Right renal pelvis (tissue), 4 donors: Measurements from ENCODE around the gene GABRA4. TPM values are rescaled to one million over a fixed set of nuclear protein-coding genes. Genes with fewer than 3 reads are reported as not detected.

Source experiments
- DNase-seq, 4 donors: peaks; one replicate each; pipeline ENCODE4 v3.0.0-alpha.2; 2013; ENCODE audit warnings: low read depth in 4 of 4, low spot score in 3 of 4, missing footprints in 1 of 4
- polyA plus RNA-seq, 4 donors: library from polyadenylated mRNA; unstranded; fragments of 120-200 nt; gene quantifications; one replicate each; pipeline ENCODE4 v1.2.1, GENCODE V29; 2013; ENCODE audit not compliant: insufficient read length in 4 of 4

The GABRA4 gene
- polyA plus RNA-seq, 4 donors = 0.03 to 0.13 (median 0.08) TPM

DNA sequence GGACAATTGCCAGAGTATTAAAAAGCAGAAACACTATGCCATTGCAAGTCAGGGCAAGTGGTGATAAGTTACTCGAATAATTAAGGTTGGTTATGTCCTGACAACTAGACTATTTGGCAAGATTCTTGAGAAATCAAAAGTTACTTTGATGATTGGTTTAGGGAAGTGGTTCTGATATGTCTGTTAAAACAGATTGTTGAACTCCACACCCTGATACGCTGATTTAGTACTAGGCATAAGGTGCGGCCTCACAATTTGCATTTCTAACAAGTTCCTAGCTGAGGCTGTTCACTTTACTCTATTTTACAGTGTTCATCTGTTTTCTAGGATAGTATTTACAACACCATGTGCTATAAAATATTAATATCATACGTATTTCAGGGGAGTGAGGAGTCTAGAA, 12.5 kb downstream of the GABRA4 start:
- DNase-seq = no peak

DNA sequence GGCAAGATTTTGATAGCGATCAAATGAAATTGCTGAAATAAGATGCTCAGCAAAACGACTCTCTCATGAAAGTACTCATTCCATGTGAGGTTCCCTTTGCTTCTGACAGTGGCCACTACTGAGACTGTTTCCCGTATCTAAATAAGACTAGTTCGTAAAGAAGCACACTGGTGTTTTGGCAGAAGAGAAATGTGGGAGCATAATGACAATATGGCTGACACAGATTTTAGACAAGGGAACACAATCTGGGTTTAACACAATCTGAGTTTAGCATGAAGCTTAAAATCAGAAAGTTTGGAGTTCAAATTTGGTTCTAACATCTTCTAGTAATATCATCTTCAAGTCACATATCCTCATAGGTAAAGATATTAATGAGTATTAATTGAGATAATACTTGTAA, 13.7 kb downstream of the GABRA4 start:
- DNase-seq = no peak

DNA sequence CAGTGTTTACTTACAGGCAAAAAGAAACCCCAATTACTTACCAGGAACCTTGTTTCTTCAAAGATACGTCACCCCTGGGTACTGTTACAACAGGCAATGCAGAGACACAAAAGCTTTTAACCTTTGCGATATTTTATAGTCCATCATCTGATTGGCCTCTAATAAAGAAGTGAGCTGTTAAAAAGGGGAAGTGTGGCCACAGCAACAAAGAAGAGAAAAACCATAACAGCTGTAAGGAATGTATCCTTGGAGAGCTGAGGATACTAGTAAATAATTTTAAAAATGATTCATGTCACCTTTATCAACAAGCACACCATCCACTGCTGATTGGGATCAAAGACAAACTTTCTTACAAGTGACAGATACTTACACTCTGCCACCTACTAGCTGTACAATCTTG, 14.1 kb downstream of the GABRA4 start:
- DNase-seq = no peak

DNA sequence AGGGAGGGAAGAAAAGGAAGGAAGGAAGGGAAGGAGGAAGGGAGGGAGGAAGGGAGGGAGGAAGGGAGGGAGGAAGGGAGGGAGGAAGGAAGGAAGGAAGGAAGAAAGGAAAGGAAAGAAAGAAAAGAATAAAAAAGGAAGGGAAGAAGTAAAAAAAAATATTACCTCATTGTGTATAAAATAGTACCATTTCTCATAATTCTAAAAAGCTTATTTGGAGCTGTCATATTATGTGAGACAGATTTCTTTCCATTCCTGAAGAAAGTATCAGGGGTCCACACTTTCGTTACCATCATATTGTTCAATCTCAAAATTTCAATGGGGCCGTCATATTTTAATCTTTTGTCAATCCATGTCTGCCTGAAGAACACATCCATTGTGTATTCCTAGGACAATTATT, 16.1 kb downstream of the GABRA4 start:
- no peak for DNase-seq

DNA sequence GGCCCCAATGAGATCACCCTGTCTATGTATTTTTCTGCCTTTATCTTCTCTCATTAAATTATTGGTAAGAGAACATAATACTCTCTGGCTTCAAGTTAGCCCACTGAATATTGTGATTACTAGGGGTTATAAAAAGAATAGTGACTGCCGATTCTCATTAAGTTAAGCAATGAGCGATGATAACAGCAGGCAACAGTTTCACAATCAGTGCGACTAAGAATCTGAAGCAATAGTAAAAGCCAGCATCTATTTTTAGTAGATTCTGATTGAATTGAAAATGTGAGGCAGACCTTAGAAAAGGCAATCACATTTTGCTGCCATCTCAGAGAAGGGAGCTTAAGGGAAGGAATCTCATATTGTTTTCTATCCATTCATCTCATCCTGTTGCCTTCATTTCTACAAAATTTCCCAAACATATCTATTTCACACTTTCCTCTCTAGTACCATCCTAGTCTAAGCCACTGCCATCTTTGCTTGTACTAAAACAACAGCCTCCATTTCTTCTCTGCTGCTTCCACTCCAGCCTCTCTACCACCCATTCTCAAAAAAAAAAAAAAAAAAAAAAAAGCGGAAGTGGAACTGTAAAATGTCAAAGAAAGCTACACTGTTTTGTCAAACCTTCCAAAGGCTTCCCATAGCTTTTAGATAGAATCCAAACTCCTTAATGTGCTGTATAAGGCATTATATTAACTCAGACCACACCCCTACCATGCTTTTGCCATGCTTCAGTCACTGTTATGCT, 17.4 kb downstream of the GABRA4 start:
- no peak for DNase-seq

DNA sequence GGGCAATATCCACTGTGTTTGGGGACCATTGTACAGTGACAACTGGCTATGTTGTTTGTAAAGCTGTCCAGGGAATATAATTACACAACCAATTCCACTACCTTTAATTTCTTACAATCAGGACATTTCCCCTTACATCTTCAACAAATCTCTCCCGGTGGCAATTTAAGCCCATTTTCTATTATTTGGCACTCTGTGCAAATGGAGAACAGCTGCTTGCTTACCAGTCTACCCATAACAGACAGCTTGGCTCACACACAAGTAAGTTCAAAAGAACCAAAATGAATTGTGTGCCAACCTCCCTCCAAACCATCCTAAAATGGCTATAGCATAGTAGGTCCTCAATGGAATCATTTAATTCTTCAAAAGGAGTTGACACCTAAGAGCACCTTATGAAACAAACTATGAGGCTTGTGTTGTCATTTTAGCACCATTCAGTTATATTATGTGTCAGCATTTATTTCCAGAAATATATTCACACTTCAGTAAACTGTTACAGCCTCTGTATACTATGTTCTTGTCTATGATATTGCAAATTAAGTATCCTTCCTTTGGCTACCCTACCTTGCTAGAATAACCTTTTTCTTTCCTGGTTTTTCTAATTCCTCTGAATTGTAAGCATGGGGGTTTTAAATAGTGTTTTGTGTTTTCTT, 18.4 kb downstream of the GABRA4 start:
- no peak for DNase-seq

DNA sequence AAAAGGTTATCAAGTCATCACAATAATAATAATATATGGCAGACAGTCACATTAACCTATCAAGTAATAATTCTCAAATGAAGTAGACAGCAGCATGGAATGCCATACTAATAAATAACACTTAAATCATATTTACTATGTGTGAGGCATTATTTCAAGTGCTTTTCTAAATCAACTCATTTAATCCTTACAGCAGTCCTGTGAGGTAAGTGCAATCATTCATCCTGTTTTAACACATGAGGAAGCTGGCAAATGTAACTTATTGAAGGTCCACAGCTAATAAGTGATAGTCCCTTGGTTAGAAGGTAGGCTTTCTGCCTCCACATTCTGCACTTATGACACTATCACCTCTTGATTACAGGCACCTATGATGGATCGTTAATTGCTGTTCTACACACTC, 24.5 kb downstream of the GABRA4 start:
- no peak for DNase-seq

DNA sequence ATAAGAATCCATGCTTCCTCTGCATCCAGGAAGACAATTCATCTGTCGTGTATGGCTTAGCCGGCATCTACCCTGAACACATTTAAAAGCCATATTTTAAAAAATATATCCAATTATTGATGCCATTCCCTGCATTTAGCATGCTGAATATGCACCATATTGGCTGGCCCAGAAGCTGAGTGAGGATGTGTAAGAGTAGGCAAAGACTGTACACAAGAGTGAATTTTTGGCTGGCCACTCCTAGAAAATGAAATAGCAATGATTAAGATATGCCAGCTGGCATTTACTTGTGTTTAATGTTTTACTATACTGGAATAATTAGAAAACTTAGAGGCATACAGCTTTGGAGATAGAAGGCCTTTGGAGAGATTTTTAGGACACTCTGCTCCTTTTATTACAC, 25.8 kb downstream of the GABRA4 start:
- DNase-seq = no peak

DNA sequence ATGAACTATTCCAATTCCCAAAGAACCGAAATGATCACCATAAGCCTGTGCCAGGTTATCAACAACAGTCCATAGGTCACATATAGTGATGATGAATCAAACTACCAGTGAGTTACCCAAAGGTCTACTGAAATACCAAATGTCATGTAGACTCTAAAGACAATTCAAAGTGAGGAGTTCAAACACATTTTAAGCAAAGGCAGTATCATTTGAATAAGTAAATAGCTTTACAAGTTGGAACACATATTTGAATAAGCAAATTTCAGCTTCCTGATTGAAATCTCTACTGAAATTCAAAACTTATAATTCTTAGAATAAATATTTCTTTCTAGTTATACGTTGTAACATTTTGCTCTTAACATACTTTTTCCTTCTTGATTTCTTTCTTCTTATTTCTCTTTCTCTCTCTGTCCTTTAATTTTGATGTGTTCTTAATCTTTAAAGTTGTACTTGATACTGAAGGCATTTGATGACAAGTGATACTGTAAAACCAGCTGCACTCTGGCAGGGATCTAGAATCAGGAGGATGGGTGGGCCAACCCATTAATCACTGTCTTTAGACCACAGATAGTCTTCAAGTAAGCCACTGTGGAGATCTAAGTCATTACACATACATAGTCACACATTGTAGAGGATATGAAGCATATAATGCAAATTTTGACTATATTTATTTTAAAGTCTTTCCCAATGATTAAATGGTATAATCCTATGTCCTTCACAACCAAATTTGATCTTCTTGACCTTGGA, 34.5 kb downstream of the GABRA4 start:
- no peak for DNase-seq

DNA sequence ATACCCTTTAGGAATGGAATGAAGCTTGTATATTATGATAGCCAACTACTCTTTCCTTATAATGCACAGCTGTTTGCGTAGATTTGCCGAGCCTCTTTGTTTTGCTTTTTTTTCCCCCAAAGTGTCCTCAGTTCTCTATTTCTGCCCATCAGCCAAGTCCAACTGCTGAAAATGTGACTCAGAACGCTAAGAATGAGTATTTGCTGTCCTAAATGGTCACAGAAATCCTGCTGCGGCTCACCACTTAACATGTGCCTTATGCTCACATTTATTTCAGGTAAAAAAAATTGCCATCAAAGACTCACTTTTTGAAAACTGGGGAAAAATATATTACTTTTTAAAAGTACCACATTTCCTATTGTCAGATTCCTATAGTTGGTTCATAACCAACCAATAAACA, 36.9 kb downstream of the GABRA4 start:
- no peak for DNase-seq

DNA sequence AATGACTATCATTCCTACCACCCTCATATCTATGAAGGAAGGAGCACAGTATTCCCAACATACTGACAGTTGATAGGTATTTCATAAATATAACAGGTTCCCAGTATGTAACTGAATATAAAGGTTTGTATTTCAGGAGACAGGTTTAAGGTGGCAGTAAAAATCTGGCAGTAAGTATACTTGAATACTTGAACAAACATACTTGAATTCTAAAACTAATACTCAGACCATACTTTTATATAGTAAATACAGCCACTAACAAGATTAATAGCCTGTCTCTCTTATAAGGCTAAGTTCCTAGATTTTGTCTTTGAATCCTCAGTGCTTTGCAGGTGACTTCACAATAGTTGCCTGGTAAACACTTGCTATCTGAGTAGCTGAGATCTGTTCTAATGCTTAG, 37.8 kb downstream of the GABRA4 start:
- DNase-seq = no peak

DNA sequence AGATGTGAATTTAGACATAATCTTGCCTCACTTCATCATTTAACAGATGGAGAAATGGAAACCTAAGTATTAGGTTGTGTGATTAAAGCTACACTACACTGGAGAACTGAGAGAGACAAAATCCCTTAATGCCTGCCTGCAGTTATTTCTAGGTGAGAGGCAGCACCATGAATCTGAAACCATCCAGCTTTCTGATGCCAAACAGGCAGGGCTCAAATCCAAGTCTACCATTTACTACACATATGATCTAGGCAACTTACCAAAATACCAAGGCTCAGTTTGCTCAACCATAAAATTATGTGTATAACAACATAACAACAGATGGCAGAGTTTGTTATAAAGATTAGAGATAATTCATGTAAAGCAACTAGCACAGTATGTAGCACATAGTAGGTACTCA, 38.7 kb downstream of the GABRA4 start:
- no peak for DNase-seq

DNA sequence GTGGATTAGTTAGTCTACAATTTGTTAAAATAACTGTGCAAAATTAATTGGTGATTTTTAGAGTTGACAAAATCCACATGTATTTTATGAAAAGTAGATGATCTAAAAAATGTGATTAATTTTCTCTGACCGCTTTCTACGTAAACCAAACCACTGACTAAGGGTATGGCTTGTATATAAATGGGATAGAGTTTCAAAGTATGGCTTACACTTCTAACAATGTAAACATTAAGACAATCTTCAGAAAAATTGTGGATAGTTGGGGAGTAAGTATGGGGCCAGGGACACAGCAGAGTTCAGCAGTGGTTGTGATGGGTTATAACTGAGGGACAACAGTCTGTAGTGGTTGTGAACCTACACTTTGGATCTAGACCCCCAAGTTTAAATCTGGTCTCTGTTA, 39.8 kb downstream of the GABRA4 start:
- no peak for DNase-seq

DNA sequence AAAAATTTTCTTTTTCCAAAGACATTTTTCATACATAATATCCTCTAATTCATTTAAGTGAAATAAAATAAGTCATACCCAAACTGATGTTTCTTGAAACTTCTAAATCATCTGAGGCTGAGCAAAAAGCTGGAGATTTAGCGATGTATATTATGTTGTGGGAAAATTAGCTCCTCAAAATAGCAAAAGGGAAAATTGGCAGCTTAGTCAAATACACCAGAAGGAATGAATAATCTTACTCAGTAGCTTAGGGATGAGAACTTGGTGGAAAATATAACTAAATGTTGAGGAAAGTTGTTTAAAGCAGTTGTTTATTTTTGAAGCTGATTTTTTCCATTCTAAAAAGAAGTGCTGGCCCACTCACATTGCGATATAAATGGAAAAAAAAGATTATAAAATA, 40.9 kb downstream of the GABRA4 start:
- no peak for DNase-seq

DNA sequence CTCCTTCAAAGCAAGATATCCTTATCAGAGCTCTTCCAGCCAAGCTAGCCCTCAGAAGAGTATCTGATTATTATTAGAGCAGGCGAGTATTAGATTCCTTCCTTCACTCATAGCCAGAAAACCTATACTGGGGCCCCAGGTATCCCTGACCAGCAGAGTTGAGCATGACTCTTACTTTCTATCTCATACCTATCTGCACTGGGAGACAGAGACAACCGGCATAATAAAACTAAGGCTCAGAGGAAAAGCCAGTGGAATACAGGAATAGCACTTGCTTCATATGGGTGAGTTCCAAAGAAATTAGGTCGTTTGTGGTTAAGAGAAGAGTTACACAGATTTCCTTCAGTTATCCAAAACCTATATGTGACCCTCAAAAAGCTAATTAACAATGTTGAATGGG, 42.6 kb downstream of the GABRA4 start:
- DNase-seq = no peak

DNA sequence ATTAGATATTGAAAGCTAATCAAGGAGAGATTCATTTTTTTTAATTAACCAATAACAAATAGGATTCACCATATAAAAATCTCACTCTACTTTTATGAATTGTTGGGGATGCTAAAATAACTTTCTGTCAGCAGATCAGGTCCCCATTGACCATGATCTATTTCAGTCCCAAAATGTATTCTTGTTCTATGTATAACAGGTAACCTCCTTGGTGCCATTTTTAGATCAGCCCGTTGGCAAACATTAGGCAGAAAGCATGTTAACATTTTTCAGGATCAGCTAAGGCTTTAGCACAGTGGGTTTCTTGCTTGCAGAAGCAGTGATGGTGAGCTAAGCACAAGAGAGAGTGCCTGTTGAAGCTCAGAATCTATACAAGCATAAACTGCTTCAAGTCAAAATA, 43.6 kb downstream of the GABRA4 start:
- no peak for DNase-seq

DNA sequence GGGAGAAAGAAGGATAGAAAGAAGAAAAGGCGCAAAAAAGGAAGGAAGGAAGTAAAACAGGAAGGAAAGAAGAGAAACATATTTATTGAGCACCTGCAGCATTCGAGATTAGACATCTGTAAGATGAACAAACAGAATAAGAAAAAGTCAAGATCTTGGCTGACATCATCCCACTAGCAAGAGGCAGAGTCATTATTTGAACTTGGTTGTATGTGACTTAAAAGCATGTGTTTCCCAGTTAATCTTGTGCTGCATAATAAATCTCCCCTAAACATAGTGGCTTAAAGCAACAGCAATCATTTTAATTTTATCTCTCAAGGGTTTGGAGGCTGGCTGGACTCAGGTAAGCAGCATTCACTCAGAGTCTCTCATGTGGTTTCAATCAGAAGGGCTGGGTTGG, 45.8 kb downstream of the GABRA4 start:
- DNase-seq = no peak

DNA sequence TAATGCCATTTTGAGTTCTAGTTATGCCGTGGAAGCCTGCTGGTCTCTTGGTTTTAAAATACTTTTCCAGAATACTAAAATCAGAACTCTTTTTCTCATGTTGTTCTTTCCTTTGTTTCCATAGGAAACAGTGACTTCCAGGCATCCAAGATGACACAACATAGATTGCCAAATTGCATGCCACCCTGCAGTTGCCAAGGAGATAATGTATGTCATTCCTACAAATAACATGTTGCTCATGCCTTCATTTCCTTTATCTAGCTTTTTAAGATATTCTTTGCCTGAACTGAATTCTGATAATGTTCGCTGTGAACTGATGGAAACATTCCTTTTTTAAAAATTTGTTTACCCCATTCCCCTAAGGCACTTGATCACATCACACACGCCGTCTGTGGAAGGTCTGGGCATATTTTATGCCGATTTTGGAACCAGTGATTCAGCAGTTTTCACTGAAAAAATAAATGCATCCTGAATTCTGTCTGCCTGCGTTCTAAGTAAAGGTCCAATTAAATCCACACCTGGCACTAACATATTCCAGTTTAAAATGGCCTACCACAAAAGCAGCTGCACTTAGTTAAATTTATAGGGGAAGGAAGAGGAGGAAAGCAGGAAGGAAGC, 46.4 kb downstream of the GABRA4 start:
- DNase-seq = no peak

DNA sequence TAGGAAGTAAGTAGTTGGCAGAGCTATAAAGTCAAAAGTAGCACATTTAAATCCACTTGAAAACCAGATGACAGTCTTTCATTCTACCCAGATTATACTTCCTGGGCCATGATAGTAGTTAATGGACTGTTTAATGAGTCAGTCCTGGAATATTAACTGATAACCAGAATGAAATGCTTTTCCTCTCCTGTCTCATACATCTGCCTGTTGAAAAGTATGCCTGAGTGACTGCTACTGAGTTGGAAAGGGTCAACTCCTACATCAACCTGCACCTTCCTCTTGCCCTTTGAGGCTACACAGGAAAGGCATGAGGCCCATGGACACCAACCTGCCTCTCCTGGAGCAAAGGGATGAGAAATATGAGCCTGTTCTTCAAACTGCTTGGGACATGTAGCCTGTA, 48.3 kb downstream of the GABRA4 start:
- DNase-seq = no peak

DNA sequence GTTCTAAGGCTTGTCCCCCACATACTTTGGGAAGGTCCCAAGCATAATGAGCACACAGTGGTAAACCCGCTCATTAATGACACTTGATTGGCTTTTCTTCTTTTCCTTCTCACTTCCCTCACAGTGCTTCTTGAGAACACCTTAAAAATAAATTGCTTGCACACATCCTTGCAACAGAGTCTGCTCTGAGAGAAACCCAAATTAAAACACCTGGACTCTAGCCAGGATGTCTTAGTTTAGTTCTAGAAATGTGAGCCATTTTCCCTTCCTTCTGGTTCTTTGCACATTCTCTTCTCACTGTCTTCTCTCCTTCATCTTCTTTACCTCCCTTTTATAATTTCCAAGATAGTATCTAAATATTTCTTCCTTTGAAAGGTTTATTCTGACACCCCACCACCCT, 49.0 kb downstream of the GABRA4 start:
- DNase-seq = no peak

DNA sequence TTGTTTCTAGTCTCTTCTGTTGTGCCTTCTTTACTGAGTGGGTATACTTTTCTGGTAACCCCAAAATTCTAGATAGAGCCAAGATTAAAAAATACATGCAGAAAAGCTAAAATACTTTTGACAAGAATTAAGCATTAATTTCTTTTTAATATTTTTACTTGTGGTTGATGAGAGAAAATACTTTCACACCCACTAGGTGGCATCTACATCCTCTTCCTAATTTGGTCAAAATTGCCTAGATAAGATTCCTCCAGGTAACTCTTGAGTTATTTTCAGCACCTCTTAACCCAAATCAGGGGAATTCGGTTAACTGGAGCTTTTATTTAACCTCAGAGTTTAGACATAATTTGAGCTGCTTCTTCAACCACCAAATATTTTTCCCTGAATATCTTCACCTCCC, 55.9 kb downstream of the GABRA4 start:
- DNase-seq = no peak

DNA sequence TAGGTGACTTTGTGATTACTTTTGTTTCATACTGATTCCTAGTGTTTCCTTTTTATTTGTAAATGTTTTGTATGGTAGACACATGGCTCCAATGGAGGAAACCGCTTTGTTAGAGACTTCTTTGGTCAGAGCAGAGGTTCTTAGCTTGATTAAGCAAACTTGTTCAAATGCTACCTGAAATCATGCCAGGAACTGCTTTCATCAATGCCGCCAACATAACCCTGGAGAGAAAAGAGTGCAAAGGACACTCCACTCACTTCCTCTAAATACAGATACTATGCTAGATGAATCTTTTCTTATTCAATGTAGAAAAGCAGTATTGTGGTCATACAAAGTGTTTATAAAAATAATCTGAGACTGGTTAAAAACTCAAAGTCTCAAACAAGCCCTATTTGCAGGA, 58.7 kb downstream of the GABRA4 start:
- no peak for DNase-seq
